ENCODE measurements around the gene ASL. TPM values are rescaled to one million over a fixed set of nuclear protein-coding genes. Genes with fewer than 3 reads are reported as not detected.

ASL gene
- total RNA-seq = 17.1 and 48.9 TPM in 2 replicates

GRCh38 chr7:66075590-66076461, at the start of gene ASL:
ASL (plus strand) TSS chr7:66075819; CDS start chr7:66076082, 263 bp downstream.

DNA sequence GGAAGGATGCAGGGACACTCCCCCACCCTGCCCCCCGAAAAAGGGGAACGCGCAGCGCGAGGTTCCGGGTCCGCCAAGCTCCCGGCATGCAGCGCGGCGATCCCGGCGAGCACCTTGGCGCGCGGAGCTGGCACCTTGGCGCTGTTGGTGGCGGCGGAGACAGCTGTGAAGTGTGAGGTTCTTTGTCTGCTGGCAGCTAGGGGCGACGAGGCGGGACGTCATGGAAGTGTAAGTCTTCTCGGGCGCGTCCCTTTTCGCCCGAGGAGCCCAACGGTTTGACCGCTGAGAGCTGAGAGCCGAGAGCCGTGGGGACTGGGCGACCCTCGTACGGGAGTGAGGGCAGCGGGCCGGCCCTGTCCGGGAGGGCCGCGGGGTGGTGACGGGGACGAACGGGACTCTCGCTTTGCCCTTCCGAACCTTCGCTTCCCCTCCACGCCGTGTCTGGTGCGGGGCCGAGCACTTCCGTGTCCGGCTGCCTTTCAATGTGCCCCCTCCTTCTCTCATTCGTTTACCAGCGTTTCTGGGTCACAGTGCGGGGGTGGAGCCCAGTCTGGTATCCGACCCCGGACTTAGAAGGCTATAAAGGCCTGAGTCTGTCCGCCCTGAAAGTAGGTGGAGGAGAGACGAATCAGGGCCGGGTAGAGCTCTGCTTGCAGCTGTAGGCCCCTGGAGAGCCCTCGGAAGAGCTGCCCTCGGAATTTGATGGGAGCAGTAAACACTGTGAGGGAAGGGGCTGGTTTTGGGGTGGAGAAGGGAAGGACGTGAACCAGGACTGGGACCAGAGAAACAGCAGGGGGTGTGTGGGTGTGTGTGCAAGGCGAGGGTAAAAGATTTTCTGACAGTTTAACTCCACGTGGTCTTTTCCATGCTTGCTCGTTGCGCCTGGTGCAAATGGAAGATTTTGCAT, 39.4 kb downstream of the ASL start, which contains the start of gene CRCP:
Gene CRCP (plus strand): TSS at position 105 of the 907 bp plus-strand sequence. CDS start 116 bp downstream, at position 221.

Other genes with a start within 250 kb of the ASL start
- 14.2 and 15.1 TPM in 2 replicates for gene VKORC1L1, start 202.7 kb upstream of the ASL start, total RNA-seq
- gene GUSB, start 93.6 kb upstream of the ASL start, total RNA-seq = 16.6 and 21.2 TPM in 2 replicates
- gene CRCP, start 39.0 kb downstream of the ASL start, total RNA-seq = 38.8 and 45.4 TPM in 2 replicates
- 22.2 and 25.8 TPM in 2 replicates for gene TPST1, start 129.5 kb downstream of the ASL start, total RNA-seq